ENCODE data around the gene RTN4RL2. TPM values are rescaled to one million over a fixed set of nuclear protein-coding genes. Genes with fewer than 3 reads are reported as not detected.

RTN4RL2 gene
- total RNA-seq, 1 experiment from 2014 or later: 0.90 TPM

DNA sequence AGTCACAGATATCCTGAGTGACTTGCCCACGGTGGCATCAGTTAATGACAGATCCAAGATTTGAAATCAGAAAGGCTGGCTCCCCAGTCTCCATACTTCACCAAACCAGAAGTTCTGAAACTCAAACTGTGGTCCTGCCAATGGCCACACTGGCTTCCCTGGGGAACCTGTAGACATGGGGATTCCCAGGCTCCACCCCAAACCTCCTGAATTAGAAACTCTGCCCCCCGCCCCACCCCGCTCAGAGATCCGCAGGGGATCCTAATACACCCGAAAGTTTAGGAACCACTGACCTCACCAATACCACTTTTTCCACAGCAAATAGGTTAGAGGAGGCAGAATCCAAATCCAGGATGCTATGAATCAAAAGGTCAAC is 15.3 kb downstream of the RTN4RL2 start:
- no peaks in the 10 kb centered on the region; the same call in 1 of the 2 replicates for H3K4me1 ChIP-seq (ENCODE audit: control insufficient read depth, insufficient read depth, low read length)
- TF ChIP-seq SIN3A (IDR thresholded peaks at IDR 0.05; ENCODE audit: borderline replicate concordance, insufficient read depth, low read depth, low read length): no peak
- TF ChIP-seq TCF7L2 (IDR thresholded peaks at IDR 0.05; ENCODE audit: low read depth, low read length): no peak
- TF ChIP-seq, protein P1, sequence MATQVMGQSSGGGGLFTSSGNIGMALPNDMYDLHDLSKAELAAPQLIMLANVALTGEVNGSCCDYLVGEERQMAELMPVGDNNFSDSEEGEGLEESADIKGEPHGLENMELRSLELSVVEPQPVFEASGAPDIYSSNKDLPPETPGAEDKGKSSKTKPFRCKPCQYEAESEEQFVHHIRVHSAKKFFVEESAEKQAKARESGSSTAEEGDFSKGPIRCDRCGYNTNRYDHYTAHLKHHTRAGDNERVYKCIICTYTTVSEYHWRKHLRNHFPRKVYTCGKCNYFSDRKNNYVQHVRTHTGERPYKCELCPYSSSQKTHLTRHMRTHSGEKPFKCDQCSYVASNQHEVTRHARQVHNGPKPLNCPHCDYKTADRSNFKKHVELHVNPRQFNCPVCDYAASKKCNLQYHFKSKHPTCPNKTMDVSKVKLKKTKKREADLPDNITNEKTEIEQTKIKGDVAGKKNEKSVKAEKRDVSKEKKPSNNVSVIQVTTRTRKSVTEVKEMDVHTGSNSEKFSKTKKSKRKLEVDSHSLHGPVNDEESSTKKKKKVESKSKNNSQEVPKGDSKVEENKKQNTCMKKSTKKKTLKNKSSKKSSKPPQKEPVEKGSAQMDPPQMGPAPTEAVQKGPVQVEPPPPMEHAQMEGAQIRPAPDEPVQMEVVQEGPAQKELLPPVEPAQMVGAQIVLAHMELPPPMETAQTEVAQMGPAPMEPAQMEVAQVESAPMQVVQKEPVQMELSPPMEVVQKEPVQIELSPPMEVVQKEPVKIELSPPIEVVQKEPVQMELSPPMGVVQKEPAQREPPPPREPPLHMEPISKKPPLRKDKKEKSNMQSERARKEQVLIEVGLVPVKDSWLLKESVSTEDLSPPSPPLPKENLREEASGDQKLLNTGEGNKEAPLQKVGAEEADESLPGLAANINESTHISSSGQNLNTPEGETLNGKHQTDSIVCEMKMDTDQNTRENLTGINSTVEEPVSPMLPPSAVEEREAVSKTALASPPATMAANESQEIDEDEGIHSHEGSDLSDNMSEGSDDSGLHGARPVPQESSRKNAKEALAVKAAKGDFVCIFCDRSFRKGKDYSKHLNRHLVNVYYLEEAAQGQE (IDR thresholded peaks at IDR 0.05; ENCODE audit: insufficient read depth in 1 of 2, low read depth in 2 of 2, low read length in 1 of 2): no peak
- TF ChIP-seq, protein P2, sequence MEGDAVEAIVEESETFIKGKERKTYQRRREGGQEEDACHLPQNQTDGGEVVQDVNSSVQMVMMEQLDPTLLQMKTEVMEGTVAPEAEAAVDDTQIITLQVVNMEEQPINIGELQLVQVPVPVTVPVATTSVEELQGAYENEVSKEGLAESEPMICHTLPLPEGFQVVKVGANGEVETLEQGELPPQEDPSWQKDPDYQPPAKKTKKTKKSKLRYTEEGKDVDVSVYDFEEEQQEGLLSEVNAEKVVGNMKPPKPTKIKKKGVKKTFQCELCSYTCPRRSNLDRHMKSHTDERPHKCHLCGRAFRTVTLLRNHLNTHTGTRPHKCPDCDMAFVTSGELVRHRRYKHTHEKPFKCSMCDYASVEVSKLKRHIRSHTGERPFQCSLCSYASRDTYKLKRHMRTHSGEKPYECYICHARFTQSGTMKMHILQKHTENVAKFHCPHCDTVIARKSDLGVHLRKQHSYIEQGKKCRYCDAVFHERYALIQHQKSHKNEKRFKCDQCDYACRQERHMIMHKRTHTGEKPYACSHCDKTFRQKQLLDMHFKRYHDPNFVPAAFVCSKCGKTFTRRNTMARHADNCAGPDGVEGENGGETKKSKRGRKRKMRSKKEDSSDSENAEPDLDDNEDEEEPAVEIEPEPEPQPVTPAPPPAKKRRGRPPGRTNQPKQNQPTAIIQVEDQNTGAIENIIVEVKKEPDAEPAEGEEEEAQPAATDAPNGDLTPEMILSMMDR (IDR thresholded peaks at IDR 0.05): no peak
- no peak for TF ChIP-seq POLR2AphosphoS5 (IDR thresholded peaks at IDR 0.05; ENCODE audit: low read depth, low read length)
- POLR2A ChIA-PET: no interaction called here
- CTCF ChIA-PET: interaction anchor here (0.7 to 1.0 kb wide), 2 partner anchors 10 to 16 kb away, joined by 5 to 7 read pairs; no protein-coding TSS in a partner anchor
- DNase-seq (ENCODE audit: low read depth, low spot score) (no peak), ATAC-seq (no peak)
- H3K9me3 ChIP-seq (ENCODE audit: control insufficient read depth, insufficient read depth, low read depth, low read length): no peaks in the 10 kb centered on the region
- peaks cover 15% of the 10 kb centered on the region for H3K27me3 ChIP-seq (ENCODE audit: control insufficient read depth, insufficient read depth, low read length)
- intact Hi-C loops (cut with micrococcal nuclease; ENCODE audit: unreplicated experiment) (no loop called here), in situ Hi-C loops (cut with HindIII; ENCODE audit: low pct_unique_long_range_greater_than_20kb, low sequenced_read_pairs) (no loop called here)
- no peak overlapping the region for H3K27ac ChIP-seq (ENCODE audit: low read length)
- no peak overlapping the region for H3K4me3 ChIP-seq (ENCODE audit: low read depth in 2 of 2, low read length in 2 of 2)
- BruUV-seq (replicated peaks): no TSS peak
- no peaks in the 10 kb centered on the region for H3K36me3 ChIP-seq (ENCODE audit: control insufficient read depth, insufficient read depth, low read length)

DNA sequence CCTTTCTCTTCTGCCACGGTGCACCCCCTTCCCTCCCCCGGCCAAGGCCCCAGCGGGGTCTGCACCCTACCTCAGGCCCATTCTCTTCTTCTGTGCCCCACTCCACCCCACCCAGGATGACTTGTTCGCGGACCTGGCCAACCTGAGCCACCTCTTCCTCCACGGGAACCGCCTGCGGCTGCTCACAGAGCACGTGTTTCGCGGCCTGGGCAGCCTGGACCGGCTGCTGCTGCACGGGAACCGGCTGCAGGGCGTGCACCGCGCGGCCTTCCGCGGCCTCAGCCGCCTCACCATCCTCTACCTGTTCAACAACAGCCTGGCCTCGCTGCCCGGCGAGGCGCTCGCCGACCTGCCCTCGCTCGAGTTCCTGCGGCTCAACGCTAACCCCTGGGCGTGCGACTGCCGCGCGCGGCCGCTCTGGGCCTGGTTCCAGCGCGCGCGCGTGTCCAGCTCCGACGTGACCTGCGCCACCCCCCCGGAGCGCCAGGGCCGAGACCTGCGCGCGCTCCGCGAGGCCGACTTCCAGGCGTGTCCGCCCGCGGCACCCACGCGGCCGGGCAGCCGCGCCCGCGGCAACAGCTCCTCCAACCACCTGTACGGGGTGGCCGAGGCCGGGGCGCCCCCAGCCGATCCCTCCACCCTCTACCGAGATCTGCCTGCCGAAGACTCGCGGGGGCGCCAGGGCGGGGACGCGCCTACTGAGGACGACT is 15.9 kb downstream of the RTN4RL2 start:
- TF ChIP-seq, protein P2 (IDR thresholded peaks at IDR 0.05): no peak
- TF ChIP-seq POLR2AphosphoS5 (IDR thresholded peaks at IDR 0.05; ENCODE audit: low read depth, low read length): no peak
- TF ChIP-seq TCF7L2 (IDR thresholded peaks at IDR 0.05; ENCODE audit: low read depth, low read length): no peak
- TF ChIP-seq SIN3A (IDR thresholded peaks at IDR 0.05; ENCODE audit: borderline replicate concordance, insufficient read depth, low read depth, low read length): no peak
- TF ChIP-seq, protein P1 (IDR thresholded peaks at IDR 0.05; ENCODE audit: insufficient read depth in 1 of 2, low read depth in 2 of 2, low read length in 1 of 2): no peak
- H3K4me3 ChIP-seq (ENCODE audit: low read depth in 2 of 2, low read length in 2 of 2): peak overlapping the region; percentile 34 to 39
- intact Hi-C loops (cut with micrococcal nuclease; ENCODE audit: unreplicated experiment) (no loop called here), in situ Hi-C loops (cut with HindIII; ENCODE audit: low pct_unique_long_range_greater_than_20kb, low sequenced_read_pairs) (no loop called here)
- no peaks in the 10 kb centered on the region for H3K9me3 ChIP-seq (ENCODE audit: control insufficient read depth, insufficient read depth, low read depth, low read length)
- H3K27ac ChIP-seq (ENCODE audit: low read length): no peak overlapping the region
- ChIA-PET CTCF (interaction anchor here (0.6 to 1.2 kb wide), 5 partner anchors 13 to 130 kb away, joined by 3 to 5 read pairs (median 4); no protein-coding TSS in a partner anchor), POLR2A (no interaction called here)
- BruUV-seq (replicated peaks): no TSS peak
- no peaks in the 10 kb centered on the region; the same call in 1 of the 2 replicates for H3K4me1 ChIP-seq (ENCODE audit: control insufficient read depth, insufficient read depth, low read length)
- ATAC-seq (peak; percentile 32), DNase-seq (ENCODE audit: low read depth, low spot score) (no peak)
- H3K27me3 ChIP-seq (ENCODE audit: control insufficient read depth, insufficient read depth, low read length): peaks cover 15% of the 10 kb centered on the region
- H3K36me3 ChIP-seq (ENCODE audit: control insufficient read depth, insufficient read depth, low read length): no peaks in the 10 kb centered on the region
